Prostate gland (tissue), 2 donors: ENCODE measurements around the gene STRADB. TPM values are rescaled to one million over a fixed set of nuclear protein-coding genes. Genes with fewer than 3 reads are reported as not detected.
"Not testable (repeated sequence)": the region's sequence is repeated elsewhere in the genome, so short reads cannot be mapped to it uniquely, and the experiment has no call there.

Experiments
- DNase-seq: peaks from one replicate; pipeline ENCODE4 v3.0.0-alpha.2; 2019; ENCODE audit warnings: low spot score
- H3K27ac ChIP-seq, 2 donors: fragments of 200-600 bp; sonication (generic); 2 replicates each; pipeline ENCODE4 v1.5.1; 2017 to 2019
- H3K27me3 ChIP-seq: fragments of 200-600 bp; sonication (generic); replicated peaks from 2 replicates; pipeline ENCODE4 v1.5.1; 2019; ENCODE audit not compliant: insufficient read depth
- H3K36me3 ChIP-seq, 2 donors: fragments of 200-600 bp; sonication (generic); 1 replicate in 1 of 2; 2 replicates in 1 of 2; pipeline versions ENCODE4 v1.5.1 to v1.8.1; 2017 to 2019
- H3K4me1 ChIP-seq: fragments of 200-600 bp; sonication (generic); replicated peaks from 2 replicates; pipeline ENCODE4 v1.5.1; 2019
- H3K4me3 ChIP-seq, 2 donors: fragments of 200-600 bp; sonication (generic); 2 replicates each; pipeline ENCODE4 v1.5.1; 2017 to 2019
- H3K9me3 ChIP-seq: fragments of 200-600 bp; sonication (generic); 2 replicates; pipeline ENCODE4 v1.5.1; 2017
- CTCF ChIP-seq, 4 experiments: fragments of 200-600 bp in 2 of 4; fragments of 450-650 bp in 2 of 4; sonication (generic) in 2 of 4; IDR thresholded peaks; 1 replicate in 3 of 4; 2 replicates in 1 of 4; pipeline ENCODE4 v1.5.1; 2016 to 2019; ENCODE audit warnings: antibody characterized with exemption in 4 of 4, mild to moderate bottlenecking in 2 of 4, moderate library complexity in 2 of 4
- POLR2A ChIP-seq: fragments of 450-650 bp; IDR thresholded peaks from one replicate; pipeline ENCODE4 v1.6.1; 2016; ENCODE audit warnings: antibody characterized with exemption, mild to moderate bottlenecking
- POLR2AphosphoS5 ChIP-seq: sonication (generic); formaldehyde crosslinking; IDR thresholded peaks from one replicate; pipeline ENCODE4 v1.6.1; 2017; ENCODE audit warnings: antibody characterized with exemption
- WGBS: methylation state at CpG from one replicate; pipeline ENCODE4 v1.1.5; 2018; 5-methylcytosine and 5-hydroxymethylcytosine counted together
- intact Hi-C: fragments of 100-400 bp; cut with DNase I; formaldehyde crosslinking; loops from one replicate; pipeline ENCODE4 v1.14.2; 2022
- total RNA-seq, 2 donors: library from RNA; depleted of rRNA; stranded (reverse); fragments of >200 nt; gene quantifications; one replicate each; pipeline ENCODE4 v1.1.0, GENCODE V29; 2016

Gene STRADB
- total RNA-seq, 2 donors from 2014 or later, result 20.4 to 29.8 TPM

GRCh38 chr2:201482543-201482942 is 31.0 kb downstream of the STRADB start:
- H3K27me3 ChIP-seq, result no peaks in the 10 kb centered on the region
- H3K36me3 ChIP-seq, result no peaks in the 10 kb centered on the region
- no peak overlapping the region for H3K27ac ChIP-seq
- no peak overlapping the region for H3K4me3 ChIP-seq
- TF ChIP-seq POLR2A (no peak), POLR2AphosphoS5 (no peak), CTCF (IDR thresholded peaks at IDR 0.05) (no peak)
- no peak for DNase-seq
- H3K4me1 ChIP-seq, result no peaks in the 10 kb centered on the region
- 100% methylated on average over 4 of the region's 4 CpGs for WGBS
- H3K9me3 ChIP-seq, result no peaks in the 10 kb centered on the region
- intact Hi-C loops, result no loop called here

GRCh38 chr2:201483342-201483741 is 31.8 kb downstream of the STRADB start:
- DNase-seq, result no peak
- H3K4me1 ChIP-seq, result no peaks in the 10 kb centered on the region
- no peak overlapping the region for H3K27ac ChIP-seq
- intact Hi-C loops, result no loop called here
- no peaks in the 10 kb centered on the region for H3K27me3 ChIP-seq
- no peaks in the 10 kb centered on the region for H3K9me3 ChIP-seq
- WGBS, result 0% methylated on average over 1 of the region's 1 CpG
- H3K4me3 ChIP-seq, result no peak overlapping the region
- TF ChIP-seq POLR2A (no peak), POLR2AphosphoS5 (no peak)
- no peaks in the 10 kb centered on the region for H3K36me3 ChIP-seq

GRCh38 chr2:201483758-201484157 is 32.2 kb downstream of the STRADB start:
- H3K4me1 ChIP-seq, H3K36me3 ChIP-seq, H3K4me3 ChIP-seq, DNase-seq, intact Hi-C loops, H3K27me3 ChIP-seq, H3K9me3 ChIP-seq, H3K27ac ChIP-seq: not testable (repeated sequence)
- 86% methylated on average over 4 of the region's 4 CpGs for WGBS

DNA sequence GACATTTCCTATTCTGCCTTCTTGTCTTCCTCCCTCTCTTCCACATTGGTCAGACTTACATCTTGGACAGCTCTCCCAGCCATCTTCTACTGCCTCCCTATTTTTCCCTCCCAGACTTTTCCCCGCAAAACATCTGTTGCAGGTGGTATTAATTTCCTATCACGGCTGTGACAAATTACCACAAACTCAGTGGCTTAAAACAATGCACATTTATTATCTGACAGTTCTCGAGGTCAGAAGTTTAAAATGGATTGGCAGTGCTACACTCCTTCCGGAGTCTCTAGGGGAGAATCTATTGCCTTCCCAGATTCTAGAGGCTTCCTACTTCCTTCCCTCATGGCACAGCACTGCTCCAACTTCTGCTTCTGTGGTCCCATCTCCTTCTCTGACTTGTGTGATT is 33.3 kb downstream of the STRADB start:
- Histone ChIP-seq H3K4me3 (no peak overlapping the region), H3K9me3 (no peaks in the 10 kb centered on the region), H3K27ac (no peak overlapping the region), H3K36me3 (no peaks in the 10 kb centered on the region), H3K27me3 (no peaks in the 10 kb centered on the region), H3K4me1 (no peaks in the 10 kb centered on the region)
- TF ChIP-seq CTCF (IDR thresholded peaks at IDR 0.05), result no peak
- no peak for TF ChIP-seq POLR2AphosphoS5
- no peak for TF ChIP-seq POLR2A
- intact Hi-C loops, result no loop called here
- DNase-seq, result no peak
- WGBS, result 57% methylated on average over 4 of the region's 4 CpGs

DNA sequence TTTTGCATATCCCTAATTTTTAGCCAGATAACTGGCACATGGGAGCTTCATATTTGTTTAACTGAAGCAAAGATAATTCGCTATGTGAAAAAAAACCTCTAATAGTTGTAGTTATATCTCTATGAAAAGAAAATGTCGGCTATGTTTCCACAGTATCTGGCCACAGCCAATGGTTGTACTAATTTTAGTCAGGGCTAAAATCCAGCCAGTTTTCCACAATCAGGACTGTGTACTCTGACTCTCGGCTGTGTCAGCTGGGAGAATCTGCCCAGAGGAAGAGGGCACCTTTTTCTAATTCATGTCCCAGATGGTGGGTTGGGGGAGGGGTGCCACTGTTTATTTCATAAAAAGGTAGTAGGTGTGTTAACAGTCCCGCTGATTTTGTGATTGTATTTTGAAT is 38.8 kb downstream of the STRADB start:
- Histone ChIP-seq H3K27me3 (no peaks in the 10 kb centered on the region), H3K4me3 (no peak overlapping the region), H3K36me3 (no peaks in the 10 kb centered on the region), H3K9me3 (no peaks in the 10 kb centered on the region), H3K4me1 (no peaks in the 10 kb centered on the region), H3K27ac (no peak overlapping the region)
- no peak for DNase-seq
- TF ChIP-seq POLR2AphosphoS5 (no peak), CTCF (IDR thresholded peaks at IDR 0.05) (no peak), POLR2A (no peak)
- intact Hi-C loops, result no loop called here
- 88% methylated on average over 4 of the region's 4 CpGs for WGBS

- intact Hi-C loops, result no loop called here
- 81% methylated on average over 1 of the region's 1 CpG for WGBS
These were observed 45.2 kb downstream of the STRADB start for GRCh38 chr2:201496785-201497184.

More at GRCh38 chr2:201496785-201497184, 45.2 kb downstream of the STRADB start:
- Histone ChIP-seq H3K9me3 (no peaks in the 10 kb centered on the region), H3K4me3 (no peak overlapping the region), H3K36me3 (no peaks in the 10 kb centered on the region), H3K4me1 (no peaks in the 10 kb centered on the region), H3K27ac (no peak overlapping the region), H3K27me3 (no peaks in the 10 kb centered on the region)
- no peak for DNase-seq
- TF ChIP-seq POLR2A (no peak), CTCF (IDR thresholded peaks at IDR 0.05) (no peak), POLR2AphosphoS5 (no peak)
